Measurements from ENCODE around the gene PGF.
"Not testable (repeated sequence)": the region's sequence is repeated elsewhere in the genome, so short reads cannot be mapped to it uniquely, and the experiment has no call there.

Gene PGF

GRCh38 chr14:74955229-74956026 is at the start of gene PGF:
TSS of gene PGF (minus strand) at chr14:74955597. CDS start at chr14:74955242, 355 bp downstream.
- H3K27ac ChIP-seq (ENCODE audit: low read depth, low read length) = no peak within 1 kb of the TSS
- H3K27me3 ChIP-seq (ENCODE audit: control insufficient read depth, insufficient read depth, low read length) = peaks cover 2% of the 10 kb centered on the region
- no peak within 1 kb of the TSS for H3K9ac ChIP-seq (ENCODE audit: low read length)
- peak within 1 kb of the TSS; percentile 58 for H3K4me3 ChIP-seq (ENCODE audit: low read length)
- H3K4me1 ChIP-seq (ENCODE audit: control insufficient read depth, insufficient read depth, low read length) = peaks cover 3% of the 10 kb centered on the region
- no peaks in the 10 kb centered on the region for H3K36me3 ChIP-seq (ENCODE audit: control insufficient read depth, insufficient read depth, low read length)

- peak overlapping the region; percentile 12 for H3K9ac ChIP-seq (ENCODE audit: low read length)
- peaks cover 13% of the 10 kb centered on the region for H3K36me3 ChIP-seq (ENCODE audit: control insufficient read depth, insufficient read depth, low read length)
- peak overlapping the region; percentile 74 for H3K27ac ChIP-seq (ENCODE audit: low read depth, low read length)
- H3K4me3 ChIP-seq (ENCODE audit: low read length) = peak overlapping the region; percentile 88
- peaks cover 5% of the 10 kb centered on the region for H3K4me1 ChIP-seq (ENCODE audit: control insufficient read depth, insufficient read depth, low read length)
- H3K27me3 ChIP-seq (ENCODE audit: control insufficient read depth, insufficient read depth, low read length) = no peaks in the 10 kb centered on the region
Measured at GRCh38 chr14:75003250-75004027, 48.0 kb upstream of the PGF start.

GRCh38 chr14:75002392-75003249 is 47.2 kb upstream of the PGF start, which contains the start of gene EIF2B2:
TSS of gene EIF2B2 (plus strand) at chr14:75002921. CDS start at chr14:75002991, 70 bp downstream.
- peak within 1 kb of the TSS; percentile 49 for H3K9ac ChIP-seq (ENCODE audit: low read length)
- peak within 1 kb of the TSS; percentile 81 for H3K27ac ChIP-seq (ENCODE audit: low read depth, low read length)
- H3K4me3 ChIP-seq (ENCODE audit: low read length) = peak within 1 kb of the TSS; percentile 88
- H3K4me1 ChIP-seq (ENCODE audit: control insufficient read depth, insufficient read depth, low read length) = peaks cover 5% of the 10 kb centered on the region
- H3K36me3 ChIP-seq (ENCODE audit: control insufficient read depth, insufficient read depth, low read length) = peaks cover 13% of the 10 kb centered on the region
- no peaks in the 10 kb centered on the region for H3K27me3 ChIP-seq (ENCODE audit: control insufficient read depth, insufficient read depth, low read length)

- H3K27ac ChIP-seq (ENCODE audit: low read depth, low read length) = peak overlapping the region; percentile 81
- H3K36me3 ChIP-seq (ENCODE audit: control insufficient read depth, insufficient read depth, low read length) = peaks cover 9% of the 10 kb centered on the region
- H3K4me3 ChIP-seq (ENCODE audit: low read length) = peak overlapping the region; percentile 88
- H3K27me3 ChIP-seq (ENCODE audit: control insufficient read depth, insufficient read depth, low read length) = no peaks in the 10 kb centered on the region
- peaks cover 5% of the 10 kb centered on the region for H3K4me1 ChIP-seq (ENCODE audit: control insufficient read depth, insufficient read depth, low read length)
- no peak overlapping the region for H3K9ac ChIP-seq (ENCODE audit: low read length)
Measured at GRCh38 chr14:75001899-75002298, 46.5 kb upstream of the PGF start.

GRCh38 chr14:75001261-75001660 is 45.9 kb upstream of the PGF start:
- no peak overlapping the region for H3K9ac ChIP-seq (ENCODE audit: low read length)
- H3K27ac ChIP-seq (ENCODE audit: low read depth, low read length) = no peak overlapping the region
- H3K4me1 ChIP-seq (ENCODE audit: control insufficient read depth, insufficient read depth, low read length) = peaks cover 5% of the 10 kb centered on the region
- H3K36me3 ChIP-seq (ENCODE audit: control insufficient read depth, insufficient read depth, low read length) = peaks cover 3% of the 10 kb centered on the region
- H3K4me3 ChIP-seq (ENCODE audit: low read length) = no peak overlapping the region
- no peaks in the 10 kb centered on the region for H3K27me3 ChIP-seq (ENCODE audit: control insufficient read depth, insufficient read depth, low read length)

GRCh38 chr14:74995781-74996180 is 40.4 kb upstream of the PGF start:
- not testable (repeated sequence) for H3K27ac ChIP-seq (ENCODE audit: low read depth, low read length); H3K4me3 ChIP-seq (ENCODE audit: low read length); H3K27me3 ChIP-seq (ENCODE audit: control insufficient read depth, insufficient read depth, low read length); H3K9ac ChIP-seq (ENCODE audit: low read length); H3K4me1 ChIP-seq (ENCODE audit: control insufficient read depth, insufficient read depth, low read length); H3K36me3 ChIP-seq (ENCODE audit: control insufficient read depth, insufficient read depth, low read length)

GRCh38 chr14:74994182-74994581 is 38.8 kb upstream of the PGF start:
- not testable (repeated sequence) for H3K9ac ChIP-seq (ENCODE audit: low read length); H3K27me3 ChIP-seq (ENCODE audit: control insufficient read depth, insufficient read depth, low read length); H3K4me1 ChIP-seq (ENCODE audit: control insufficient read depth, insufficient read depth, low read length); H3K4me3 ChIP-seq (ENCODE audit: low read length); H3K36me3 ChIP-seq (ENCODE audit: control insufficient read depth, insufficient read depth, low read length); H3K27ac ChIP-seq (ENCODE audit: low read depth, low read length)

- Histone ChIP-seq H3K4me1 (ENCODE audit: control insufficient read depth, insufficient read depth, low read length) (no peaks in the 10 kb centered on the region), H3K9ac (ENCODE audit: low read length) (no peak overlapping the region), H3K27me3 (ENCODE audit: control insufficient read depth, insufficient read depth, low read length) (no peaks in the 10 kb centered on the region), H3K4me3 (ENCODE audit: low read length) (no peak overlapping the region), H3K36me3 (ENCODE audit: control insufficient read depth, insufficient read depth, low read length) (no peaks in the 10 kb centered on the region), H3K27ac (ENCODE audit: low read depth, low read length) (no peak overlapping the region)
Measured at GRCh38 chr14:74988993-74989392, 33.6 kb upstream of the PGF start.

- Histone ChIP-seq H3K9ac (ENCODE audit: low read length) (no peak overlapping the region), H3K4me1 (ENCODE audit: control insufficient read depth, insufficient read depth, low read length) (no peaks in the 10 kb centered on the region), H3K27me3 (ENCODE audit: control insufficient read depth, insufficient read depth, low read length) (no peaks in the 10 kb centered on the region), H3K4me3 (ENCODE audit: low read length) (no peak overlapping the region), H3K27ac (ENCODE audit: low read depth, low read length) (no peak overlapping the region), H3K36me3 (ENCODE audit: control insufficient read depth, insufficient read depth, low read length) (no peaks in the 10 kb centered on the region)
Measured at GRCh38 chr14:74988131-74988530, 32.7 kb upstream of the PGF start.

GRCh38 chr14:74985806-74986205 is 30.4 kb upstream of the PGF start:
- Histone ChIP-seq H3K4me3 (ENCODE audit: low read length) (no peak overlapping the region), H3K36me3 (ENCODE audit: control insufficient read depth, insufficient read depth, low read length) (no peaks in the 10 kb centered on the region), H3K27me3 (ENCODE audit: control insufficient read depth, insufficient read depth, low read length) (no peaks in the 10 kb centered on the region), H3K9ac (ENCODE audit: low read length) (no peak overlapping the region), H3K27ac (ENCODE audit: low read depth, low read length) (no peak overlapping the region), H3K4me1 (ENCODE audit: control insufficient read depth, insufficient read depth, low read length) (no peaks in the 10 kb centered on the region)

GRCh38 chr14:74985028-74985310 is 29.6 kb upstream of the PGF start:
- H3K27ac ChIP-seq (ENCODE audit: low read depth, low read length) = no peak overlapping the region
- no peak overlapping the region for H3K4me3 ChIP-seq (ENCODE audit: low read length)
- no peak overlapping the region for H3K9ac ChIP-seq (ENCODE audit: low read length)
- peaks cover 2% of the 10 kb centered on the region for H3K27me3 ChIP-seq (ENCODE audit: control insufficient read depth, insufficient read depth, low read length)
- H3K36me3 ChIP-seq (ENCODE audit: control insufficient read depth, insufficient read depth, low read length) = no peaks in the 10 kb centered on the region
- H3K4me1 ChIP-seq (ENCODE audit: control insufficient read depth, insufficient read depth, low read length) = no peaks in the 10 kb centered on the region

Data from rectal smooth muscle tissue (tissue), 1 donor.